GM18507 (cell line): ENCODE measurements around the gene THAP3.
"Not testable (repeated sequence)": the region's sequence is repeated elsewhere in the genome, so short reads cannot be mapped to it uniquely, and the experiment has no call there.

Source experiments
- DNase-seq: peaks from one replicate; pipeline ENCODE4 v3.0.0; 2011; ENCODE audit warnings: low read depth; ENCODE audit not compliant: insufficient read length; ENCODE audit errors: extremely low spot score
- FAIRE-seq: peaks from 2 replicates; lab custom pipeline; 2011; peaks lifted over from hg19 to GRCh38; lab: Jason Lieb, UNC

The THAP3 gene

GRCh38 chr1:6588893-6589520, 35.7 kb upstream of the THAP3 start:
- DNase-seq: no peak
- FAIRE-seq: no peak

GRCh38 chr1:6590046-6590445, 34.6 kb upstream of the THAP3 start:
- FAIRE-seq (no peak), DNase-seq (no peak)

GRCh38 chr1:6591222-6591621, 33.4 kb upstream of the THAP3 start:
- no peak for DNase-seq
- FAIRE-seq: no peak

GRCh38 chr1:6591644-6592043, 33.0 kb upstream of the THAP3 start:
- FAIRE-seq (no peak), DNase-seq (no peak)

- no peak for DNase-seq
- no peak for FAIRE-seq
Observed at GRCh38 chr1:6592441-6592840, 32.2 kb upstream of the THAP3 start.

GRCh38 chr1:6592865-6593593, 31.6 kb upstream of the THAP3 start:
- no peak for DNase-seq
- no peak for FAIRE-seq

- FAIRE-seq: no peak
Observed at GRCh38 chr1:6593810-6594209, 30.9 kb upstream of the THAP3 start.

GRCh38 chr1:6594977-6595740, 29.5 kb upstream of the THAP3 start:
- no peak for DNase-seq

More at GRCh38 chr1:6593810-6594209, 30.9 kb upstream of the THAP3 start:
- DNase-seq: no peak

GRCh38 chr1:6596351-6596750, 28.3 kb upstream of the THAP3 start:
- no peak for FAIRE-seq

More at GRCh38 chr1:6594977-6595740, 29.5 kb upstream of the THAP3 start:
- no peak for FAIRE-seq

GRCh38 chr1:6596886-6597776, 27.5 kb upstream of the THAP3 start:
- FAIRE-seq: no peak
- DNase-seq: no peak

More at GRCh38 chr1:6596351-6596750, 28.3 kb upstream of the THAP3 start:
- no peak for DNase-seq

GRCh38 chr1:6597777-6598131, 26.9 kb upstream of the THAP3 start:
- DNase-seq (no peak), FAIRE-seq (no peak)

GRCh38 chr1:6599141-6599975, 25.3 kb upstream of the THAP3 start:
- DNase-seq (no peak), FAIRE-seq (no peak)

- not testable (repeated sequence) for FAIRE-seq, DNase-seq
Observed at GRCh38 chr1:6599991-6600390, 24.7 kb upstream of the THAP3 start.

- FAIRE-seq (no peak), DNase-seq (no peak)
Observed at GRCh38 chr1:6600410-6601048, 24.1 kb upstream of the THAP3 start.

- FAIRE-seq (peak; percentile 83), DNase-seq (no peak)
Observed at GRCh38 chr1:6601049-6601922, 23.4 kb upstream of the THAP3 start.

- no peak for DNase-seq
- no peak for FAIRE-seq
Observed at GRCh38 chr1:6601923-6602668, 22.6 kb upstream of the THAP3 start.
